Measurements from ENCODE around the gene COTL1.

DNA sequence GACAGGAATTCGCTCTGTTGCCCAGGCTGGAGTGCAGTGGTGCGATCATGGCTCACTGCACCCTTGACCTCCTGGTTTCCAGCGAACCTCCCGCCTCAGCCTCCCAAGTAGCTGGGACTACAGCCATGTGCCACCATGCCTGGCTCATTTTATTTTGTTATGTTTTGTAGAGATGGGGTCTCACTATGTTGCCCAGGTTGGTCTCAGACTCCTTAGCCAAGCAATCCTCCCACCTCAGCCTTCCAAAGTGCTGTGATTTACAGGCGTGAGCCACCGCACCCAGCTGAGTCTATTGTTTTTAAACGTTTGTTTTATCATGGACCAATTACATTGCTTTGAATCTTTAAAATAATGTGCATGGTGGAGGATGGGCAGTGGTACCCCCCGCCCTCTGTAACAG lies 28.9 kb downstream of the COTL1 start:
- TF ChIP-seq POLR2AphosphoS5 (IDR thresholded peaks at IDR 0.05) (no peak), EP300 (IDR thresholded peaks at IDR 0.05) (no peak), POLR2A (IDR thresholded peaks at IDR 0.05; ENCODE audit: low read depth) (no peak)
- TF ChIP-seq, protein P1, sequence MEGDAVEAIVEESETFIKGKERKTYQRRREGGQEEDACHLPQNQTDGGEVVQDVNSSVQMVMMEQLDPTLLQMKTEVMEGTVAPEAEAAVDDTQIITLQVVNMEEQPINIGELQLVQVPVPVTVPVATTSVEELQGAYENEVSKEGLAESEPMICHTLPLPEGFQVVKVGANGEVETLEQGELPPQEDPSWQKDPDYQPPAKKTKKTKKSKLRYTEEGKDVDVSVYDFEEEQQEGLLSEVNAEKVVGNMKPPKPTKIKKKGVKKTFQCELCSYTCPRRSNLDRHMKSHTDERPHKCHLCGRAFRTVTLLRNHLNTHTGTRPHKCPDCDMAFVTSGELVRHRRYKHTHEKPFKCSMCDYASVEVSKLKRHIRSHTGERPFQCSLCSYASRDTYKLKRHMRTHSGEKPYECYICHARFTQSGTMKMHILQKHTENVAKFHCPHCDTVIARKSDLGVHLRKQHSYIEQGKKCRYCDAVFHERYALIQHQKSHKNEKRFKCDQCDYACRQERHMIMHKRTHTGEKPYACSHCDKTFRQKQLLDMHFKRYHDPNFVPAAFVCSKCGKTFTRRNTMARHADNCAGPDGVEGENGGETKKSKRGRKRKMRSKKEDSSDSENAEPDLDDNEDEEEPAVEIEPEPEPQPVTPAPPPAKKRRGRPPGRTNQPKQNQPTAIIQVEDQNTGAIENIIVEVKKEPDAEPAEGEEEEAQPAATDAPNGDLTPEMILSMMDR (IDR thresholded peaks at IDR 0.05) = no peak
